22Rv1 (cell line): ENCODE measurements around the gene PPM1F.

ENCODE experiments used
- CTCF ChIP-seq: fragments of 450-650 bp; IDR thresholded peaks from 2 replicates; pipeline ENCODE4 v1.5.1; 2017; ENCODE audit warnings: mild to moderate bottlenecking
- ZFX ChIP-seq: fragments of 450-650 bp; IDR thresholded peaks from 2 replicates; pipeline ENCODE4 v1.6.1; 2017; ENCODE audit warnings: antibody characterized with exemption, borderline replicate concordance

- no peak for TF ChIP-seq CTCF
- TF ChIP-seq ZFX: no peak
Measured at GRCh38 chr22:21980547-21980946, 27.9 kb upstream of the PPM1F start.
